ENCODE data around the gene C9orf85.

The C9orf85 gene

DNA sequence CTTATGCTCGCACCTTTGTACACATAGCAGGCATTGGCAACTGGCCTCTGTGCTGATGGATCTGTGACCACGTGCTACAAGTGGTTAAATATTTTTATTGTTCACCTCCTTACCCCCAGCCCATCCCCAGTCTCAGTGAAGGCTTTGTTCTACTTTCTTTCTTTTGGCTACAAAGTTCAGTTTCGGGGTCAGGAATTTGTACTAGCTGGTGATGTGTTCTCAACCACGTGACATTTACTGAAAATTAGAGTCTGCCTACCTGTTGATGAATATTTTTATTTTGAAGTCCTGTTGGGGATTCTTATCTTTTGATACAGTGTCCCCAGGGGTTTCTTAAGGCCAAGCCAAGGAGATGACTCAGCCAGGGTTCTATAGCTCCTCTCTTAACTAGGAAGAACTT, 101.2 kb downstream of the C9orf85 start:
- no peak for DNase-seq

DNA sequence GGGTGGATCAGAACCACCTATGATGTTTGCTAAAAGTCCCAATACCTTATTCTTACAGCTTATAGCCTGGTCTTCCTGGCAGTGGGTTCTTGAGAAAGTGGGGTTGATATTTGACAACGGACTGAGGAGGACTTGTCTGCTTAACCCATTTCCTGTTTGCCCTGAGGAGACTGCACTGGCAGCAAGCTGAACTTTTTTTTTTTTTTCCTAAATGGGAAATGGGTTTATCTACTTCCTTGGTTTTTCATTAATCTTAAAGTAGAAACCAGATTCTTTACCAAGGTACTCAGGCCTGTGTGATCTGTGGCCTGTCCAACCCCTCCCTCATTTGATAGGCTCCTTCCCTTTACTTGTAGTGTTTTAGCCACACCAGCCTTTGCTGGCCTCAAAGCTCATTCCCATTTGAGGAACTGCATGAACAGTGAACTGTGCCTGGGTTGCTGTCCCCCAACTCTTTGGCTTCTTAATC, 101.9 kb downstream of the C9orf85 start:
- DNase-seq, result no peak

DNA sequence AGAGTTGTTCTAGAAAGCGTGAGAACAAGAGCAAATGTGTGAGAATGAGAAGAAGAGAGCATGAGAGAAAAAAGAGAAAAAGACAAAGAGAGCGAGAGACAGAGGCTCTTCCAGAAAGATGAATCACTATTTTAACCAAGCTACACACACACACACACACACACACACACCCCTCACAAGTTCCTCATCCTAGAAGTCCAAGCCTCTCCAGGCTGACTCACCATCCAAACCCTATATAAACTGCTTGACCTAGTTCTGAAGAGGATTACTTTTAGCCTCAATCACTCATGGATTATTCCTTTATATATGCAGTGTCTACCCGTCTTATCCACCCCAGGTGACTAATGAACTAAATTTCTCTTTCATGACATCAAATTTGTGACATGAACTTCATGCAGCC, 111.4 kb downstream of the C9orf85 start:
- DNase-seq, result peak; percentile 92
